GM12891 (cell line): ENCODE results near the gene REL.
A peak's percentile ranks its signal among the peaks of the same experiment; 100 is the strongest.

Experiments used
- POLR2A ChIP-seq: IDR thresholded peaks from 2 replicates; pipeline ENCODE4 v1.6.1; 2011; ENCODE audit warnings: low read depth, low read length, control low read depth
- POLR2AphosphoS5 ChIP-seq: IDR thresholded peaks from 2 replicates; pipeline ENCODE4 v1.6.1; 2011; ENCODE audit warnings: low read depth, low read length, control low read depth
- POU2F2 ChIP-seq: IDR thresholded peaks from 2 replicates; pipeline ENCODE4 v1.6.1; 2011; ENCODE audit warnings: low read depth, mild to moderate bottlenecking, control low read depth, low read length, moderate library complexity
- SPI1 ChIP-seq: IDR thresholded peaks from 2 replicates; pipeline ENCODE4 v1.6.1; 2011; ENCODE audit warnings: low read depth, low read length, control low read depth
- TAF1 ChIP-seq: IDR thresholded peaks from 2 replicates; pipeline ENCODE4 v1.6.1; 2011; ENCODE audit warnings: low read depth, low read length, control low read depth

DNA sequence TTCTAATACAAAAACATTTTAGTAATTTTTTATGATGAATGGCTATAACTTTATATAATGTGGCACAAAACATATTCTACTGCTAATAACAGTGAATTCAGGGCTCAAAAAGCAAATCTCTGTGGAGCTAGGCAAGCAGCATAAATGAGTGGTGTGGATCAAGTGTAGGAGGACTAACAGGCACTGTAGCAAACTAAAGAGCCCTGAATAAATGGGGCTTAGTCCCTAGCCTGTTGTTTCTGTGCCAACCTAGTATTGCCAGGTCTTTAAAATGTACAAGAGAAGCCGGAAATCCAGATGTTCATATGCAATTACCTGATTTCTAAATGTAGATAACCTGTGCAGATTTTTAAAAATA is 18.5 kb downstream of the REL start:
- peak; percentile 37; the same call in 1 of the 2 replicates for TF ChIP-seq POLR2A
- TF ChIP-seq POLR2AphosphoS5 = 0 out of 2 replicates have a peak, but pooled peaks have one; percentile 38
- TF ChIP-seq SPI1 = no peak
- no peak for TF ChIP-seq TAF1
- TF ChIP-seq POU2F2 = no peak
